Measurements from ENCODE around the gene INTS15.
A peak's percentile ranks its signal among the peaks of the same experiment; 100 is the strongest.
"Not testable (repeated sequence)": the region's sequence is repeated elsewhere in the genome, so short reads cannot be mapped to it uniquely, and the experiment has no call there.

INTS15 gene

DNA sequence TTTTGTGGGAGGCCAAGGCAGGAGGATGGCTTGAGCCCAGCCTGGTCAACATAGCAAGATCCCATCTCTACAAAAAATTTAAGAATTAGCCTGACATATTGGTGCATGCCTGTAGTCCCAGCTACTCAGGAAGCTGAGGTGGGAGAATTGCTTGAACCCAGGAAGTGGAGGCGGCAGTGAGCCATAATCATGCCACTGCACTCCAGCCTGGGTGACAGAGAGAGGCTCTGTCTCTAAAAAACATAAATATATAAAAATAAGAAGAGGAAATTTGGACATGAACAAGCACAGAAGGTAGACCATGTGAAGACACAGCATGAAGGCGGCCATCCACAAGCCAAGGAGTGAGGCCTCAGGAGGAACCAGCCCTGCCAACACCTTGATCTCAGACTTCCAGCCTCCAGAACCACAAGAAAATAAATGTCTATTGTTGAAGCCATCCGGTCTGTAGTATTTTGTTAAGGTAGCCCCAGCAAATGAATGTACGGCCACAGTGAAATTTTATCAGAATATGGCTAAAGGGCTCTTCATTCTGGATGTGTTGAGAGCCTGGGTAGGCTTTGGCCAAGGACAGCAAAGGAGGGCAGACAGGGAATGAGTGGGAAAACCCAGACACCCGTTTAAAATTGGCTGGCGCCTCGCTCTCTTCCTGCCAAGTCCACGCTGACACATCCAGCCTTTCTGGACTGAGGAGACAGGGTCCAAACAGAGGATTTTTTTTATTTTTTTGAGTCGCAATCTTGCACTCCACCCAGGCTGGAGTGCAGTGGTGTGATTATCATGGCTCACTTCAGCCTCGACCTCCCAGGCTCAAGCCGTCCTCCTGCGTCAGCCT is 25.7 kb upstream of the INTS15 start:
- DNase-seq (ENCODE audit: low spot score), result no peak
- in situ Hi-C loops (cut with MboI; ENCODE audit: low sequenced_read_pairs, unreplicated experiment), result no loop called here
- TF ChIP-seq, protein P1, sequence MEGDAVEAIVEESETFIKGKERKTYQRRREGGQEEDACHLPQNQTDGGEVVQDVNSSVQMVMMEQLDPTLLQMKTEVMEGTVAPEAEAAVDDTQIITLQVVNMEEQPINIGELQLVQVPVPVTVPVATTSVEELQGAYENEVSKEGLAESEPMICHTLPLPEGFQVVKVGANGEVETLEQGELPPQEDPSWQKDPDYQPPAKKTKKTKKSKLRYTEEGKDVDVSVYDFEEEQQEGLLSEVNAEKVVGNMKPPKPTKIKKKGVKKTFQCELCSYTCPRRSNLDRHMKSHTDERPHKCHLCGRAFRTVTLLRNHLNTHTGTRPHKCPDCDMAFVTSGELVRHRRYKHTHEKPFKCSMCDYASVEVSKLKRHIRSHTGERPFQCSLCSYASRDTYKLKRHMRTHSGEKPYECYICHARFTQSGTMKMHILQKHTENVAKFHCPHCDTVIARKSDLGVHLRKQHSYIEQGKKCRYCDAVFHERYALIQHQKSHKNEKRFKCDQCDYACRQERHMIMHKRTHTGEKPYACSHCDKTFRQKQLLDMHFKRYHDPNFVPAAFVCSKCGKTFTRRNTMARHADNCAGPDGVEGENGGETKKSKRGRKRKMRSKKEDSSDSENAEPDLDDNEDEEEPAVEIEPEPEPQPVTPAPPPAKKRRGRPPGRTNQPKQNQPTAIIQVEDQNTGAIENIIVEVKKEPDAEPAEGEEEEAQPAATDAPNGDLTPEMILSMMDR (IDR thresholded peaks at IDR 0.05; ENCODE audit: borderline replicate concordance, control extremely low read depth, extremely low read depth, insufficient read depth, missing control alignments), result no peak

DNA sequence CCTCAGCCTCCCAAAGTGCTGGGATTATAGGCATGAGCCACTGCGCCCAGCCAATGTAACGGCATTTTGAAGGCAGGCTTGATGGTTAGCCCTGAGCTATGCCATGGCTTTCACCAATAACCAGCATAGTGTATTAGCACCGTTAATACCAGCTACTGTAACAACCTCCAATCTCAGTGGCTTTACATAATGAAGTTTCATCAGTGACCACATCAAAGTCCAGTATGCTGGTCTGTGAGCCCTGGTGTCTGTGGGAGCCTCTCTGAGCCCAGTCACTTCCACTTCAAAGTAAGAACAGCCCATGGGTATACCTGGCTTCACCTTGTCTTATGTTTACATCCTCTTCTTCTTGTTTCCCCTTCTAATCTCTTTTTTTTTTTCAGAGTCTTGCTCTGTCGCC is 24.2 kb upstream of the INTS15 start:
- TF ChIP-seq, protein P1 (IDR thresholded peaks at IDR 0.05; ENCODE audit: borderline replicate concordance, control extremely low read depth, extremely low read depth, insufficient read depth, missing control alignments), result no peak
- in situ Hi-C loops (cut with MboI; ENCODE audit: low sequenced_read_pairs, unreplicated experiment), result no loop called here
- DNase-seq (ENCODE audit: low spot score), result no peak

GRCh38 chr7:6567886-6568285 is 21.9 kb upstream of the INTS15 start:
- in situ Hi-C loops (cut with MboI; ENCODE audit: low sequenced_read_pairs, unreplicated experiment), result no loop called here
- DNase-seq (ENCODE audit: low spot score), result no peak
- TF ChIP-seq, protein P1 (IDR thresholded peaks at IDR 0.05; ENCODE audit: borderline replicate concordance, control extremely low read depth, extremely low read depth, insufficient read depth, missing control alignments), result no peak

- DNase-seq (ENCODE audit: low spot score), result no peak
- in situ Hi-C loops (cut with MboI; ENCODE audit: low sequenced_read_pairs, unreplicated experiment), result no loop called here
- TF ChIP-seq, protein P1 (IDR thresholded peaks at IDR 0.05; ENCODE audit: borderline replicate concordance, control extremely low read depth, extremely low read depth, insufficient read depth, missing control alignments), result no peak
These were observed 18.6 kb upstream of the INTS15 start for GRCh38 chr7:6571160-6571779.

- in situ Hi-C loops (cut with MboI; ENCODE audit: low sequenced_read_pairs, unreplicated experiment), result no loop called here
- TF ChIP-seq, protein P1 (IDR thresholded peaks at IDR 0.05; ENCODE audit: borderline replicate concordance, control extremely low read depth, extremely low read depth, insufficient read depth, missing control alignments), result no peak
- DNase-seq (ENCODE audit: low spot score), result no peak
These were observed 14.4 kb upstream of the INTS15 start for GRCh38 chr7:6575281-6576023.

- DNase-seq (ENCODE audit: low spot score), result no peak
- in situ Hi-C loops (cut with MboI; ENCODE audit: low sequenced_read_pairs, unreplicated experiment), result no loop called here
- TF ChIP-seq, protein P1 (IDR thresholded peaks at IDR 0.05; ENCODE audit: borderline replicate concordance, control extremely low read depth, extremely low read depth, insufficient read depth, missing control alignments), result peak; percentile 1
These were observed 13.6 kb upstream of the INTS15 start for GRCh38 chr7:6576024-6576866.

- in situ Hi-C loops (cut with MboI; ENCODE audit: low sequenced_read_pairs, unreplicated experiment); DNase-seq (ENCODE audit: low spot score): not testable (repeated sequence)
These were observed 12.9 kb upstream of the INTS15 start for GRCh38 chr7:6576867-6577368.
